ENCODE results near the gene MLXIP. TPM values are rescaled to one million over a fixed set of nuclear protein-coding genes. Genes with fewer than 3 reads are reported as not detected.

The MLXIP gene
- total RNA-seq, 1 experiment from 2014 or later: 124 TPM

GRCh38 chr12:122135437-122136031 is 57.0 kb downstream of the MLXIP start:
- H3K4me1 ChIP-seq (ENCODE audit: control insufficient read depth, insufficient read depth, low read length): no peaks in the 10 kb centered on the region
- POLR2A ChIA-PET: no interaction called here

DNA sequence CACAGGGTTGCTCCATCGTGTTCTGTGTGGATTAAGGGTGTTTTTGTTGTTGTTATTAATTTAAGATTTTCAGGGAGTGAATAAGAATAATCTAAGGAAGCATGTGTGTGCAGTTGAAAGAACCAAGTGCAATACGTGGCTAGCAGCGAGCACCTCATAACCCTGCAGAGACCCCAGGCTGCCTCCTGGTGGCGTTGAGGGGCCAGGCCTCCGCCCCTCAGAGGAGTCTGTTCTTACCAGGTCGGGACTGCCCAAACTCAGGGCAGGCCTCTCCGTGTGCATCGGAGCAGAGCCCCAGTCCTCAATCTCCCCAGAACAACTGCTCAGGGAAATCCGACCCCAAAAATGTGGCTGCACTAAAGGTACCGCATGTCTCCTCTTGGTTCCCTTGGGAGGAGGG is 58.7 kb downstream of the MLXIP start:
- ChIA-PET POLR2A (interaction anchor here (0.5 to 0.6 kb wide), 2 partner anchors 20 to 56 kb away, joined by 7 read pairs; no protein-coding TSS in a partner anchor), CTCF (no interaction called here)

More at GRCh38 chr12:122135437-122136031, 57.0 kb downstream of the MLXIP start:
- no peak overlapping the region for H3K27ac ChIP-seq (ENCODE audit: low read length)
- no peaks in the 10 kb centered on the region for H3K9me3 ChIP-seq (ENCODE audit: control insufficient read depth, insufficient read depth, low read depth, low read length)
- CTCF ChIA-PET: no interaction called here
- no TSS peak for BruUV-seq (replicated peaks)
- TF ChIP-seq TCF7L2 (IDR thresholded peaks at IDR 0.05; ENCODE audit: low read depth, low read length) (no peak), POLR2AphosphoS5 (IDR thresholded peaks at IDR 0.05; ENCODE audit: low read depth, low read length) (no peak)
- TF ChIP-seq, protein P1, sequence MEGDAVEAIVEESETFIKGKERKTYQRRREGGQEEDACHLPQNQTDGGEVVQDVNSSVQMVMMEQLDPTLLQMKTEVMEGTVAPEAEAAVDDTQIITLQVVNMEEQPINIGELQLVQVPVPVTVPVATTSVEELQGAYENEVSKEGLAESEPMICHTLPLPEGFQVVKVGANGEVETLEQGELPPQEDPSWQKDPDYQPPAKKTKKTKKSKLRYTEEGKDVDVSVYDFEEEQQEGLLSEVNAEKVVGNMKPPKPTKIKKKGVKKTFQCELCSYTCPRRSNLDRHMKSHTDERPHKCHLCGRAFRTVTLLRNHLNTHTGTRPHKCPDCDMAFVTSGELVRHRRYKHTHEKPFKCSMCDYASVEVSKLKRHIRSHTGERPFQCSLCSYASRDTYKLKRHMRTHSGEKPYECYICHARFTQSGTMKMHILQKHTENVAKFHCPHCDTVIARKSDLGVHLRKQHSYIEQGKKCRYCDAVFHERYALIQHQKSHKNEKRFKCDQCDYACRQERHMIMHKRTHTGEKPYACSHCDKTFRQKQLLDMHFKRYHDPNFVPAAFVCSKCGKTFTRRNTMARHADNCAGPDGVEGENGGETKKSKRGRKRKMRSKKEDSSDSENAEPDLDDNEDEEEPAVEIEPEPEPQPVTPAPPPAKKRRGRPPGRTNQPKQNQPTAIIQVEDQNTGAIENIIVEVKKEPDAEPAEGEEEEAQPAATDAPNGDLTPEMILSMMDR (IDR thresholded peaks at IDR 0.05): no peak
- no peak overlapping the region for H3K4me3 ChIP-seq (ENCODE audit: low read depth in 2 of 2, low read length in 2 of 2)
- H3K27me3 ChIP-seq (ENCODE audit: control insufficient read depth, insufficient read depth, low read length): no peaks in the 10 kb centered on the region
- in situ Hi-C loops (cut with HindIII; ENCODE audit: low pct_unique_long_range_greater_than_20kb, low sequenced_read_pairs) (no loop called here), intact Hi-C loops (cut with micrococcal nuclease; ENCODE audit: unreplicated experiment) (no loop called here)
- ATAC-seq (no peak), DNase-seq (ENCODE audit: low read depth, low spot score) (no peak)
- peaks cover 7% of the 10 kb centered on the region for H3K36me3 ChIP-seq (ENCODE audit: control insufficient read depth, insufficient read depth, low read length)

More for the DNA sequence above, 58.7 kb downstream of the MLXIP start:
- BruUV-seq (replicated peaks): no TSS peak
- intact Hi-C loops (cut with micrococcal nuclease; ENCODE audit: unreplicated experiment) (no loop called here), in situ Hi-C loops (cut with HindIII; ENCODE audit: low pct_unique_long_range_greater_than_20kb, low sequenced_read_pairs) (no loop called here)
- ATAC-seq (no peak), DNase-seq (ENCODE audit: low read depth, low spot score) (no peak)
- no peak for TF ChIP-seq SIN3A (IDR thresholded peaks at IDR 0.05; ENCODE audit: borderline replicate concordance, insufficient read depth, low read depth, low read length)
- no peak for TF ChIP-seq TCF7L2 (IDR thresholded peaks at IDR 0.05; ENCODE audit: low read depth, low read length)
- no peak for TF ChIP-seq POLR2AphosphoS5 (IDR thresholded peaks at IDR 0.05; ENCODE audit: low read depth, low read length)
- TF ChIP-seq, protein P2, sequence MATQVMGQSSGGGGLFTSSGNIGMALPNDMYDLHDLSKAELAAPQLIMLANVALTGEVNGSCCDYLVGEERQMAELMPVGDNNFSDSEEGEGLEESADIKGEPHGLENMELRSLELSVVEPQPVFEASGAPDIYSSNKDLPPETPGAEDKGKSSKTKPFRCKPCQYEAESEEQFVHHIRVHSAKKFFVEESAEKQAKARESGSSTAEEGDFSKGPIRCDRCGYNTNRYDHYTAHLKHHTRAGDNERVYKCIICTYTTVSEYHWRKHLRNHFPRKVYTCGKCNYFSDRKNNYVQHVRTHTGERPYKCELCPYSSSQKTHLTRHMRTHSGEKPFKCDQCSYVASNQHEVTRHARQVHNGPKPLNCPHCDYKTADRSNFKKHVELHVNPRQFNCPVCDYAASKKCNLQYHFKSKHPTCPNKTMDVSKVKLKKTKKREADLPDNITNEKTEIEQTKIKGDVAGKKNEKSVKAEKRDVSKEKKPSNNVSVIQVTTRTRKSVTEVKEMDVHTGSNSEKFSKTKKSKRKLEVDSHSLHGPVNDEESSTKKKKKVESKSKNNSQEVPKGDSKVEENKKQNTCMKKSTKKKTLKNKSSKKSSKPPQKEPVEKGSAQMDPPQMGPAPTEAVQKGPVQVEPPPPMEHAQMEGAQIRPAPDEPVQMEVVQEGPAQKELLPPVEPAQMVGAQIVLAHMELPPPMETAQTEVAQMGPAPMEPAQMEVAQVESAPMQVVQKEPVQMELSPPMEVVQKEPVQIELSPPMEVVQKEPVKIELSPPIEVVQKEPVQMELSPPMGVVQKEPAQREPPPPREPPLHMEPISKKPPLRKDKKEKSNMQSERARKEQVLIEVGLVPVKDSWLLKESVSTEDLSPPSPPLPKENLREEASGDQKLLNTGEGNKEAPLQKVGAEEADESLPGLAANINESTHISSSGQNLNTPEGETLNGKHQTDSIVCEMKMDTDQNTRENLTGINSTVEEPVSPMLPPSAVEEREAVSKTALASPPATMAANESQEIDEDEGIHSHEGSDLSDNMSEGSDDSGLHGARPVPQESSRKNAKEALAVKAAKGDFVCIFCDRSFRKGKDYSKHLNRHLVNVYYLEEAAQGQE (IDR thresholded peaks at IDR 0.05; ENCODE audit: insufficient read depth in 1 of 2, low read depth in 2 of 2, low read length in 1 of 2): no peak
- TF ChIP-seq, protein P1 (IDR thresholded peaks at IDR 0.05): no peak
- H3K36me3 ChIP-seq (ENCODE audit: control insufficient read depth, insufficient read depth, low read length): peaks cover 7% of the 10 kb centered on the region; the same call in 1 of the 2 replicates
- no peaks in the 10 kb centered on the region for H3K4me1 ChIP-seq (ENCODE audit: control insufficient read depth, insufficient read depth, low read length)
- no peak overlapping the region for H3K27ac ChIP-seq (ENCODE audit: low read length)
- no peaks in the 10 kb centered on the region for H3K27me3 ChIP-seq (ENCODE audit: control insufficient read depth, insufficient read depth, low read length)
- H3K9me3 ChIP-seq (ENCODE audit: control insufficient read depth, insufficient read depth, low read depth, low read length): no peaks in the 10 kb centered on the region
- H3K4me3 ChIP-seq (ENCODE audit: low read depth in 2 of 2, low read length in 2 of 2): no peak overlapping the region

Data from Panc1 (cell line).